GM12878 (cell line): ENCODE results near the gene RAPGEF4. TPM values are rescaled to one million over a fixed set of nuclear protein-coding genes. Genes with fewer than 3 reads are reported as not detected.
A peak's percentile ranks its signal among the peaks of the same experiment; 100 is the strongest.

Source experiments
- ATAC-seq: fragments of 200-7000 bp; cut with Tn5 transposase; 3 replicates; pipeline ENCODE4 v1.9.1; 2020; ENCODE audit warnings: mild to moderate bottlenecking, moderate library complexity
- BruUV-seq: library from RNA; stranded (reverse); fragments of 400-500 nt; replicated peaks from 2 replicates; lab custom pipeline; 2021; lab: Mats Ljungman, UMichigan
- CTCF ChIA-PET: fragments of 300-600 bp; sonication (Branson Sonifier 250); formaldehyde crosslinking; extraction: SDS; loops from one replicate; lab custom pipeline; 2021; ENCODE audit warnings: inconsistent platforms; lab: Yijun Ruan, JAX
- POLR2A ChIA-PET: fragments of 350-600 bp; formaldehyde crosslinking; extraction: SDS; loops from one replicate; lab custom pipeline; 2021; ENCODE audit warnings: inconsistent platforms; lab: Charles Lee
- RAD21 ChIA-PET: fragments of 300-600 bp; sonication (Branson Sonifier 250); formaldehyde crosslinking; loops from one replicate; lab custom pipeline; 2023; ENCODE audit warnings: antibody characterized with exemption; ENCODE audit not compliant: unreplicated experiment; lab: Charles Lee
- SMC1A ChIA-PET: fragments of 300-600 bp; sonication (Branson Sonifier 250); formaldehyde crosslinking; loops from one replicate; lab custom pipeline; 2023; ENCODE audit not compliant: unreplicated experiment, uncharacterized antibody; lab: Charles Lee
- DNase-seq: peaks from one replicate; pipeline ENCODE4 v3.0.0-alpha.2; 2011; ENCODE audit warnings: low read depth, low spot score
- FAIRE-seq: peaks from 3 replicates; lab custom pipeline; 2011; peaks lifted over from hg19 to GRCh38; lab: Jason Lieb, UNC
- H2AFZ ChIP-seq: 2 replicates; pipeline ENCODE4 v1.6.0; 2011; ENCODE audit warnings: low read depth, low read length, control low read depth; ENCODE audit not compliant: control insufficient read depth
- H3K27ac ChIP-seq: 2 replicates; pipeline ENCODE4 v1.5.1; 2011; ENCODE audit warnings: control low read depth; ENCODE audit not compliant: control insufficient read depth, insufficient read depth
- H3K27me3 ChIP-seq, 2 experiments: replicated peaks in 1 of 2; 2 replicates each; pipeline versions ENCODE4 v1.6.0 to v1.6.1; 2011; ENCODE audit warnings: low read length in 1 of 2; ENCODE audit not compliant: control insufficient read depth in 2 of 2, insufficient read depth in 2 of 2
- H3K36me3 ChIP-seq, 2 experiments: 2 replicates each; pipeline ENCODE4 v1.5.1; 2011; ENCODE audit warnings: low read length in 1 of 2; ENCODE audit not compliant: control insufficient read depth in 2 of 2, insufficient read depth in 2 of 2
- H3K4me1 ChIP-seq: 2 replicates; pipeline ENCODE4 v1.6.1; 2011; ENCODE audit warnings: mild to moderate bottlenecking, low read length, moderate library complexity, mixed read lengths; ENCODE audit not compliant: control insufficient read depth, insufficient read depth
- H3K4me2 ChIP-seq: 2 replicates; pipeline ENCODE4 v1.6.0; 2011; ENCODE audit warnings: control low read depth; ENCODE audit not compliant: control insufficient read depth, insufficient read depth
- H3K4me3 ChIP-seq: fragments of 200-600 bp; sonication (generic); 2 replicates; pipeline ENCODE4 v1.5.1; 2016
- H3K79me2 ChIP-seq: 2 replicates; pipeline ENCODE4 v1.6.0; 2011; ENCODE audit warnings: low read length; ENCODE audit not compliant: control insufficient read depth, insufficient read depth
- H3K9ac ChIP-seq: 2 replicates; pipeline ENCODE4 v1.8.0; 2011; ENCODE audit warnings: low read length, control low read depth, mixed read lengths; ENCODE audit not compliant: control insufficient read depth, insufficient read depth
- H3K9me3 ChIP-seq: replicated peaks from 3 replicates; pipeline ENCODE4 v1.5.1; 2011; ENCODE audit warnings: mild to moderate bottlenecking, low read length; ENCODE audit not compliant: control insufficient read depth, insufficient read depth
- H4K20me1 ChIP-seq: 2 replicates; pipeline ENCODE4 v1.6.0; 2011; ENCODE audit not compliant: control insufficient read depth, insufficient read depth
- IRF4 ChIP-seq: IDR thresholded peaks from 2 replicates; pipeline ENCODE4 v1.6.1; 2011; ENCODE audit warnings: low read depth, low read length
- SPI1 ChIP-seq: IDR thresholded peaks from 2 replicates; pipeline ENCODE4 v1.6.1; 2011; ENCODE audit warnings: low read depth, mild to moderate bottlenecking, low read length, moderate library complexity, borderline replicate concordance; ENCODE audit not compliant: insufficient read depth
- TARDBP ChIP-seq: IDR thresholded peaks from 2 replicates; pipeline ENCODE4 v1.6.1; 2016; ENCODE audit warnings: borderline replicate concordance
- WGBS: methylation state at CpG from one replicate; pipeline ENCODE4 v1.1.6; 2016; ENCODE audit warnings: low lambda C conversion rate; ENCODE audit not compliant: insufficient replicate concordance, insufficient coverage; ENCODE audit errors: missing lambda C conversion rate; 5-methylcytosine and 5-hydroxymethylcytosine counted together
- in situ Hi-C: fragments of 300-500 bp; cut with MboI; formaldehyde crosslinking; loops from 9 replicates; pipeline ENCODE4 v1.14.3; 2018; ENCODE audit warnings: mixed read lengths
- intact Hi-C: fragments of 100-400 bp; cut with micrococcal nuclease; formaldehyde crosslinking; loops from one replicate; pipeline ENCODE4 v1.14.2; 2022; ENCODE audit not compliant: unreplicated experiment
- polyA plus RNA-seq, 11 experiments: library from polyadenylated mRNA; depleted of rRNA in 4 of 11; unstranded in 6 of 11; stranded (reverse) in 5 of 11; fragments of >200 nt; fragmentation: Nextera tagmentation in 4 of 11; fragmentation: Illumina TruSeq in 1 of 11; extraction: Ambion mirVana in 4 of 11; extraction: Trizol in 1 of 11; gene quantifications; 1 replicate in 1 of 11; 2 replicates in 10 of 11; pipeline versions ENCODE4 v1.2.1 to v1.2.3, GENCODE V29; 2011 to 2016; ENCODE audit warnings: inconsistent platforms in 2 of 11, missing spikeins in 2 of 11, low read depth in 1 of 11
- total RNA-seq, 4 experiments: library from RNA; depleted of rRNA in 3 of 4; stranded (reverse); fragments of >200 nt in 3 of 4; fragmentation: Illumina TruSeq in 1 of 4; extraction: Trizol in 1 of 4; gene quantifications; 2 replicates each; pipeline versions ENCODE4 v1.2.1 to v1.2.3, GENCODE V29; 2013 to 2021

Gene RAPGEF4
- total and polyA plus RNA-seq, 10 of the 15 experiments (the other 5 are each of a cell fraction or from before 2014, with no cell fraction given) = 0.18 TPM; not detected in 8

DNA sequence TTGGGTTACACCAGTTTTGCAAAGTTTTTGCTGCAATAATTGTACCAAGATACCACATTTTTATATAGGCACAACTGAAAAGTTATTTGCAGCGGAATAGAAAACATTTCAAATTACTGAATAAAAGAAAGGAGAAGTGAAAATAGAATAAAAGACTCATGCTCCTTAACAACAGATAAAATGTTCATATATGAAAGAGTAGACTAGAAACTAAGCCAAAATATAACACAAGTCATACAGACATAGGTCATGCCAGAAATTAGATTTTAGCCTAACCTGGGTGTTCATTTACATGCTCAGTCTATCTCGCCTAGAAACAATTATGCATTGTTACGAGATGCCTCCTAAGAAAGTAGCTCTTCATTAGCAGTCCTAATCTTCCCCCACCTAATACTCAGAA is 323.6 kb downstream of the RAPGEF4 start:
- Histone ChIP-seq H4K20me1 (no peaks in the 10 kb centered on the region), H3K9ac (no peak overlapping the region), H3K27me3 (peaks cover 0 to 2% of the 10 kb centered on the region in 2 experiments; a peak in 1 of 4 replicates), H3K36me3 (no peaks in the 10 kb centered on the region), H3K4me3 (no peak overlapping the region), H3K4me1 (no peaks in the 10 kb centered on the region), H3K79me2 (no peaks in the 10 kb centered on the region), H3K4me2 (no peak overlapping the region), H2AFZ (no peak overlapping the region), H3K27ac (no peak overlapping the region), H3K9me3 (no peaks in the 10 kb centered on the region)
- FAIRE-seq = peak; percentile 13
- BruUV-seq = no TSS peak
- intact Hi-C loops (no loop called here), in situ Hi-C loops (no loop called here)
- SMC1A ChIA-PET = no interaction called here
- TF ChIP-seq SPI1 (peak; percentile 29; the same call in 1 of the 2 replicates), IRF4 (no peak)
- 58% methylated on average over 3 of the region's 3 CpGs for WGBS
- RAD21 ChIA-PET = no interaction called here
- CTCF ChIA-PET = no interaction called here
- no peak for DNase-seq
- ATAC-seq = no peak
- POLR2A ChIA-PET = no interaction called here

DNA sequence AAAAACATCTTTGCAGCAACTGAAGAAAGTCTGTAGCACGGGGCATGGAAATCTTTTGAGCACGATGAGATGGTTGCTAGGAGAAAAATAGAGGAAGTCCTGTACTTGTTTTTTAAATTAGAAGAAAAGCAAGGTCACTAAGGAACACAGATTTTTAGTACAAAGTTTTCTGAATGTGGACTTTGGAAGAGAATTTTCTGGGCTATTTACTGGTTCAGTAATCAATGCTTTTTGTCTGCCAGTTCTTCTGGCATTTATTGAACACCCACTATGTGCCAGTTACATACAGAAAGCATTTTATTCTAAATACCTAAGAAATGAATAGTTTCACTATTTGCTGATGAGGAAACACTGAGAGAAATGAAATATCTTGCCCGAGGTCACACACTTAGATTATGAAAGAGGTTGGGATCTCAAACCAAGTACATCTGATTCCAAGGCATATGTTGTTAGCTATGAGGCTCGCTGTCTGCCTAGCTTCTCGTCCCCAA is 324.4 kb downstream of the RAPGEF4 start:
- H3K27ac ChIP-seq = no peak overlapping the region
- no peak for ATAC-seq
- H3K9me3 ChIP-seq = no peaks in the 10 kb centered on the region
- TF ChIP-seq SPI1 = peak; percentile 20; the same call in 1 of the 2 replicates
- no peak for TF ChIP-seq TARDBP
- H3K4me1 ChIP-seq = no peaks in the 10 kb centered on the region
- H3K79me2 ChIP-seq = no peaks in the 10 kb centered on the region
- no peak overlapping the region for H3K4me2 ChIP-seq
- POLR2A ChIA-PET = no interaction called here
- RAD21 ChIA-PET = no interaction called here
- H3K36me3 ChIP-seq = no peaks in the 10 kb centered on the region
- no peak for DNase-seq
- WGBS = 52% methylated on average over 5 of the region's 5 CpGs
- intact Hi-C loops = no loop called here
- BruUV-seq = no TSS peak
- no peak overlapping the region for H3K4me3 ChIP-seq
- FAIRE-seq = no peak
- CTCF ChIA-PET = no interaction called here
- H4K20me1 ChIP-seq = no peaks in the 10 kb centered on the region
- in situ Hi-C loops = no loop called here
- H2AFZ ChIP-seq = no peak overlapping the region
- SMC1A ChIA-PET = no interaction called here
- no peak overlapping the region for H3K9ac ChIP-seq
- peaks cover 0 to 2% of the 10 kb centered on the region in 2 experiments; a peak in 1 of 4 replicates for H3K27me3 ChIP-seq
